Neural progenitor cell (in vitro differentiated cells): ENCODE data around the gene AMN. TPM values are rescaled to one million over a fixed set of nuclear protein-coding genes. Genes with fewer than 3 reads are reported as not detected.

Source experiments
- DNase-seq: peaks from one replicate; pipeline ENCODE4 v3.0.0-alpha.2; 2016; ENCODE audit warnings: low spot score
- H2AFZ ChIP-seq: fragments of 200-600 bp; sonication (generic); replicated peaks from 2 replicates; pipeline ENCODE4 v1.6.1; 2016; ENCODE audit warnings: antibody characterized with exemption
- H3F3A ChIP-seq: fragments of 200-600 bp; sonication (generic); 2 replicates; pipeline ENCODE4 v1.6.1; 2016; ENCODE audit warnings: antibody characterized with exemption, low read depth
- H3K27ac ChIP-seq: fragments of 200-600 bp; sonication (generic); 2 replicates; pipeline ENCODE4 v1.5.1; 2016; ENCODE audit warnings: mild to moderate bottlenecking
- H3K27me3 ChIP-seq: fragments of 200-600 bp; sonication (generic); 2 replicates; pipeline ENCODE4 v1.6.1; 2016; ENCODE audit warnings: mild to moderate bottlenecking, moderate library complexity
- H3K36me3 ChIP-seq: fragments of 200-600 bp; sonication (generic); 2 replicates; pipeline ENCODE4 v1.5.1; 2016
- H3K4me1 ChIP-seq: fragments of 200-600 bp; sonication (generic); 2 replicates; pipeline ENCODE4 v1.6.1; 2016; ENCODE audit warnings: mixed run types
- H3K4me2 ChIP-seq: fragments of 200-600 bp; sonication (generic); 2 replicates; pipeline ENCODE4 v1.6.1; 2016
- H3K4me3 ChIP-seq: fragments of 200-600 bp; sonication (generic); 2 replicates; pipeline ENCODE4 v1.5.1; 2016
- H3K79me2 ChIP-seq: fragments of 200-600 bp; sonication (generic); 2 replicates; pipeline ENCODE4 v1.6.1; 2016; ENCODE audit warnings: low read depth
- H3K9ac ChIP-seq: fragments of 200-600 bp; sonication (generic); 2 replicates; pipeline ENCODE4 v1.6.1; 2016
- H3K9me3 ChIP-seq: fragments of 200-600 bp; sonication (generic); 2 replicates; pipeline ENCODE4 v1.5.1; 2016; ENCODE audit warnings: low read depth
- H4K20me1 ChIP-seq: fragments of 200-600 bp; sonication (generic); 2 replicates; pipeline ENCODE4 v1.6.1; 2016; ENCODE audit warnings: low read depth
- H3K27ac Mint-ChIP-seq: 3 replicates; pipeline ENCODE4 v1.8.0; 2021; ENCODE audit warnings: mixed read lengths
- H3K27me3 Mint-ChIP-seq: 2 replicates; pipeline ENCODE4 v1.8.0; 2022; ENCODE audit warnings: low read depth, mild to moderate bottlenecking, inconsistent platforms, moderate library complexity, mixed read lengths; ENCODE audit not compliant: insufficient read depth
- H3K36me3 Mint-ChIP-seq: 3 replicates; pipeline ENCODE4 v1.8.0; 2021; ENCODE audit warnings: mixed read lengths
- H3K4me1 Mint-ChIP-seq: 3 replicates; pipeline ENCODE4 v1.8.0; 2021; ENCODE audit warnings: mixed read lengths
- H3K4me3 Mint-ChIP-seq: 3 replicates; pipeline ENCODE4 v1.8.0; 2021; ENCODE audit warnings: mild to moderate bottlenecking, moderate library complexity, mixed read lengths
- H3K9me3 Mint-ChIP-seq: 3 replicates; pipeline ENCODE4 v1.8.0; 2020; ENCODE audit warnings: mixed read lengths
- EZH2 ChIP-seq: fragments of 200-600 bp; sonication (generic); IDR thresholded peaks from 2 replicates; pipeline ENCODE4 v1.6.1; 2017; ENCODE audit warnings: antibody characterized with exemption, mild to moderate bottlenecking, moderate library complexity
- EZH2phosphoT487 ChIP-seq: fragments of 200-600 bp; sonication (generic); IDR thresholded peaks from 2 replicates; pipeline ENCODE4 v1.6.1; 2017; ENCODE audit warnings: antibody characterized with exemption
- total RNA-seq: library from RNA; depleted of rRNA; stranded (reverse); fragments of >200 nt; gene quantifications from 2 replicates; pipeline ENCODE4 v1.2.3, GENCODE V29; 2015; ENCODE audit warnings: low replicate concordance
- TF ChIP-seq, protein P1 (sequence below): fragments of 200-600 bp; sonication (generic); IDR thresholded peaks from 2 replicates; pipeline ENCODE4 v1.5.1; 2017; ENCODE audit warnings: antibody characterized with exemption, mild to moderate bottlenecking

The AMN gene
- total RNA-seq, 1 donor from 2014 or later: not detected

DNA sequence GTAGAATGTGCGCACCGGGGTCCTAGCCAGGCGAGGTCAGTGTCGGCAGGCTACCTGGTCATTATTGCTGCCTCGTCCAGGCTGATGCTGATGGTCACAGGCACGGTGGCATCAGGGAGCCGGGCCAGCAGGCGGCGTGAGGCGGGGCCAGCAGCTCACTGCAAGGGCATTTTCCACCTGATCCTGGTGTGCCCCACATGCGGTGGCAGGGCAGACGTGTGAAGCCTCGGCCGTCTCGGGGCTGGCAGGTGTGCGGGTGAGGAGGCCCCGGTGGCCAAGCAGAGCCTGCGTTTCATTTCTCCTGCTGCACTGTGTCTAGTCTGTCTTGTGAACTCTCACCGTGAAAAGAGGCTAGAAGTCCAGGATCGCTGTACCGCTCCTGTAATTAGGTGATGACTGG lies 12.0 kb upstream of the AMN start:
- no peak overlapping the region for H3K27ac ChIP-seq
- Mint-ChIP-seq H3K36me3 (peaks cover 17% of the 10 kb centered on the region), H3K27me3 (peaks cover 6% of the 10 kb centered on the region), H3K27ac (peak overlapping the region; percentile 70), H3K9me3 (peaks cover 5% of the 10 kb centered on the region), H3K4me3 (no peak overlapping the region), H3K4me1 (peaks cover 6% of the 10 kb centered on the region)
- DNase-seq: no peak
- TF ChIP-seq, protein P1, sequence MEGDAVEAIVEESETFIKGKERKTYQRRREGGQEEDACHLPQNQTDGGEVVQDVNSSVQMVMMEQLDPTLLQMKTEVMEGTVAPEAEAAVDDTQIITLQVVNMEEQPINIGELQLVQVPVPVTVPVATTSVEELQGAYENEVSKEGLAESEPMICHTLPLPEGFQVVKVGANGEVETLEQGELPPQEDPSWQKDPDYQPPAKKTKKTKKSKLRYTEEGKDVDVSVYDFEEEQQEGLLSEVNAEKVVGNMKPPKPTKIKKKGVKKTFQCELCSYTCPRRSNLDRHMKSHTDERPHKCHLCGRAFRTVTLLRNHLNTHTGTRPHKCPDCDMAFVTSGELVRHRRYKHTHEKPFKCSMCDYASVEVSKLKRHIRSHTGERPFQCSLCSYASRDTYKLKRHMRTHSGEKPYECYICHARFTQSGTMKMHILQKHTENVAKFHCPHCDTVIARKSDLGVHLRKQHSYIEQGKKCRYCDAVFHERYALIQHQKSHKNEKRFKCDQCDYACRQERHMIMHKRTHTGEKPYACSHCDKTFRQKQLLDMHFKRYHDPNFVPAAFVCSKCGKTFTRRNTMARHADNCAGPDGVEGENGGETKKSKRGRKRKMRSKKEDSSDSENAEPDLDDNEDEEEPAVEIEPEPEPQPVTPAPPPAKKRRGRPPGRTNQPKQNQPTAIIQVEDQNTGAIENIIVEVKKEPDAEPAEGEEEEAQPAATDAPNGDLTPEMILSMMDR: no peak
- TF ChIP-seq EZH2 (no peak), EZH2phosphoT487 (no peak)
- H3K36me3 ChIP-seq: peaks cover 6% of the 10 kb centered on the region
- no peaks in the 10 kb centered on the region for H3F3A ChIP-seq
- H3K4me1 ChIP-seq: no peaks in the 10 kb centered on the region
- no peaks in the 10 kb centered on the region for H4K20me1 ChIP-seq
- H3K4me3 ChIP-seq: no peak overlapping the region
- no peaks in the 10 kb centered on the region for H3K9me3 ChIP-seq
- no peaks in the 10 kb centered on the region for H3K79me2 ChIP-seq
- no peak overlapping the region for H3K4me2 ChIP-seq
- H3K9ac ChIP-seq: no peak overlapping the region
- no peaks in the 10 kb centered on the region for H3K27me3 ChIP-seq
- H2AFZ ChIP-seq: no peak overlapping the region

GRCh38 chr14:102911541-102911951 lies 10.9 kb upstream of the AMN start:
- Histone ChIP-seq H2AFZ (no peak overlapping the region), H3K9ac (no peak overlapping the region), H3K79me2 (no peaks in the 10 kb centered on the region), H3K27me3 (no peaks in the 10 kb centered on the region), H4K20me1 (no peaks in the 10 kb centered on the region), H3K4me2 (no peak overlapping the region), H3K27ac (no peak overlapping the region), H3F3A (no peaks in the 10 kb centered on the region), H3K4me1 (no peaks in the 10 kb centered on the region), H3K36me3 (no peaks in the 10 kb centered on the region), H3K9me3 (no peaks in the 10 kb centered on the region), H3K4me3 (no peak overlapping the region)
- TF ChIP-seq, protein P1: no peak
- TF ChIP-seq EZH2phosphoT487 (no peak), EZH2 (no peak)
- H3K9me3 Mint-ChIP-seq: peaks cover 3% of the 10 kb centered on the region
- H3K4me3 Mint-ChIP-seq: no peak overlapping the region
- H3K36me3 Mint-ChIP-seq: peaks cover 11% of the 10 kb centered on the region
- DNase-seq: no peak
- H3K27me3 Mint-ChIP-seq: peaks cover 6% of the 10 kb centered on the region
- peaks cover 6% of the 10 kb centered on the region for H3K4me1 Mint-ChIP-seq
- no peak overlapping the region for H3K27ac Mint-ChIP-seq

GRCh38 chr14:102911991-102912761 lies 10.3 kb upstream of the AMN start:
- H3K4me1 ChIP-seq: no peaks in the 10 kb centered on the region
- H3K4me3 ChIP-seq: no peak overlapping the region
- Mint-ChIP-seq H3K9me3 (no peaks in the 10 kb centered on the region), H3K27ac (no peak overlapping the region), H3K4me1 (peaks cover 6% of the 10 kb centered on the region), H3K36me3 (peaks cover 7% of the 10 kb centered on the region), H3K27me3 (peaks cover 6% of the 10 kb centered on the region), H3K4me3 (no peak overlapping the region)
- H2AFZ ChIP-seq: no peak overlapping the region
- H3K4me2 ChIP-seq: no peak overlapping the region
- no peaks in the 10 kb centered on the region for H3F3A ChIP-seq
- H3K79me2 ChIP-seq: no peaks in the 10 kb centered on the region
- no peak for DNase-seq
- no peaks in the 10 kb centered on the region for H3K36me3 ChIP-seq
- H3K27ac ChIP-seq: no peak overlapping the region
- no peak for TF ChIP-seq EZH2phosphoT487
- no peak for TF ChIP-seq EZH2
- TF ChIP-seq, protein P1: no peak
- no peaks in the 10 kb centered on the region for H4K20me1 ChIP-seq
- H3K9me3 ChIP-seq: no peaks in the 10 kb centered on the region
- no peak overlapping the region for H3K9ac ChIP-seq
- H3K27me3 ChIP-seq: no peaks in the 10 kb centered on the region
